B cell (primary cell): ENCODE data around the gene HSD17B2. TPM values are rescaled to one million over a fixed set of nuclear protein-coding genes. Genes with fewer than 3 reads are reported as not detected.

Experiments
- ATAC-seq: fragments of 200-7000 bp; cut with Tn5 transposase; one replicate; pipeline ENCODE4 v1.10.0; 2021; ENCODE audit warnings: low read depth, mild to moderate bottlenecking, moderate number of reproducible peaks, moderate library complexity
- CTCF ChIA-PET: fragments of 350-600 bp; sonication (Branson Sonifier 250); formaldehyde crosslinking; loops from one replicate; lab custom pipeline; 2021; ENCODE audit warnings: antibody characterized with exemption, inconsistent platforms; lab: Charles Lee
- POLR2A ChIA-PET: fragments of 350-600 bp; sonication (Branson Sonifier 250); formaldehyde crosslinking; loops from one replicate; lab custom pipeline; 2021; ENCODE audit warnings: antibody characterized with exemption; lab: Charles Lee
- DNase-seq: peaks from one replicate; pipeline ENCODE4 v3.0.0; 2013
- H2AFZ ChIP-seq: 2 replicates; pipeline ENCODE4 v1.6.1; 2012; ENCODE audit warnings: mild to moderate bottlenecking, low read depth, low read length; ENCODE audit not compliant: insufficient read depth, poor library complexity, severe bottlenecking
- H3K27ac ChIP-seq, 2 donors: 1 replicate in 1 of 2; 2 replicates in 1 of 2; pipeline ENCODE4 v1.5.1; 2012 to 2013; ENCODE audit warnings: low read length in 2 of 2, mild to moderate bottlenecking in 2 of 2, moderate library complexity in 1 of 2
- H3K27me3 ChIP-seq, 4 experiments: fragments of 200-600 bp in 1 of 4; sonication (generic) in 1 of 4; replicated peaks in 1 of 4; 1 replicate in 2 of 4; 2 replicates in 2 of 4; pipeline versions ENCODE4 v1.6.1 to v1.7.0; 2013 to 2016; ENCODE audit warnings: low read length in 3 of 4, mild to moderate bottlenecking in 2 of 4, mixed read lengths in 1 of 4, moderate library complexity in 1 of 4; ENCODE audit not compliant: insufficient read depth in 4 of 4, control insufficient read depth in 3 of 4; ENCODE audit errors: control extremely low read depth in 1 of 4
- H3K36me3 ChIP-seq, 2 experiments: replicated peaks in 1 of 2; 1 replicate in 1 of 2; 2 replicates in 1 of 2; pipeline versions ENCODE4 v1.6.1 to v1.7.1; 2013; ENCODE audit warnings: low read length in 1 of 2; ENCODE audit not compliant: insufficient read depth in 2 of 2, control insufficient read depth in 1 of 2; ENCODE audit errors: control extremely low read depth in 1 of 2, extremely low read depth in 1 of 2
- H3K4me1 ChIP-seq, 2 donors: fragments of 200-600 bp in 1 of 2; sonication (generic) in 1 of 2; 1 replicate in 1 of 2; 2 replicates in 1 of 2; pipeline versions ENCODE4 v1.5.1 to v1.6.1; 2013 to 2017; ENCODE audit warnings: low read length in 2 of 2; ENCODE audit not compliant: control insufficient read depth in 2 of 2, insufficient read depth in 2 of 2
- H3K4me2 ChIP-seq: replicated peaks from 2 replicates; pipeline ENCODE3; 2012; ENCODE audit warnings: mild to moderate bottlenecking, low read depth, low read length; ENCODE audit not compliant: poor library complexity, severe bottlenecking
- H3K4me3 ChIP-seq, 5 experiments: fragments of 200-600 bp in 1 of 5; sonication (generic) in 1 of 5; 1 replicate in 3 of 5; 2 replicates in 2 of 5; pipeline versions ENCODE4 v1.5.1 to v1.7.0; 2011 to 2016; ENCODE audit warnings: low read length in 4 of 5, mild to moderate bottlenecking in 4 of 5, low read depth in 2 of 5, control low read depth in 1 of 5, moderate library complexity in 1 of 5; ENCODE audit not compliant: insufficient read depth in 1 of 5; ENCODE audit errors: control extremely low read depth in 1 of 5, extremely low read depth in 1 of 5
- H3K79me2 ChIP-seq: fragments of 200-600 bp; sonication (generic); one replicate; pipeline ENCODE4 v1.6.0; 2016; ENCODE audit warnings: low read length; ENCODE audit not compliant: control insufficient read depth, insufficient read depth
- H3K9ac ChIP-seq: fragments of 200-600 bp; sonication (generic); 2 replicates; pipeline ENCODE4 v1.6.1; 2017; ENCODE audit warnings: mild to moderate bottlenecking, low read length, moderate library complexity
- H3K9me3 ChIP-seq, 3 donors: one replicate each; pipeline versions ENCODE4 v1.6.1 to v1.7.1; 2013; ENCODE audit warnings: low read length in 2 of 3; ENCODE audit not compliant: control insufficient read depth in 2 of 3, insufficient read depth in 1 of 3; ENCODE audit errors: control extremely low read depth in 1 of 3
- H4K20me1 ChIP-seq: 2 replicates; pipeline ENCODE4 v1.6.0; 2012; ENCODE audit warnings: mild to moderate bottlenecking, low read length; ENCODE audit not compliant: insufficient read depth, control insufficient read depth, poor library complexity, severe bottlenecking
- H3K27ac Mint-ChIP-seq: one replicate; pipeline ENCODE4 v1.8.0; 2021; ENCODE audit warnings: mixed read lengths
- H3K27me3 Mint-ChIP-seq: one replicate; pipeline ENCODE4 v1.8.0; 2021; ENCODE audit warnings: mixed read lengths
- H3K4me1 Mint-ChIP-seq: one replicate; pipeline ENCODE4 v1.8.0; 2021; ENCODE audit warnings: mixed read lengths
- H3K4me3 Mint-ChIP-seq: one replicate; pipeline ENCODE4 v1.8.0; 2021; ENCODE audit warnings: mixed read lengths
- H3K9me3 Mint-ChIP-seq: one replicate; pipeline ENCODE4 v1.8.0; 2022; ENCODE audit warnings: mixed read lengths; ENCODE audit not compliant: insufficient read depth
- EZH2 ChIP-seq: IDR thresholded peaks from 2 replicates; pipeline ENCODE4 v1.6.1; 2012; ENCODE audit warnings: borderline replicate concordance, low read depth, mild to moderate bottlenecking, moderate library complexity, low read length; ENCODE audit not compliant: insufficient read depth, poor library complexity, severe bottlenecking
- WGBS: methylation state at CpG from one replicate; pipeline ENCODE4 v1.1.5; 2013; ENCODE audit warnings: missing lambda C conversion rate; ENCODE audit not compliant: insufficient coverage; 5-methylcytosine and 5-hydroxymethylcytosine counted together
- intact Hi-C: fragments of 100-400 bp; cut with micrococcal nuclease; formaldehyde crosslinking; loops from one replicate; pipeline ENCODE4 v1.10.0; 2022
- polyA plus RNA-seq: library from polyadenylated mRNA; depleted of rRNA; stranded (reverse); fragments of >200 nt; gene quantifications from 2 replicates; pipeline ENCODE4 v1.2.3, GENCODE V29; 2012
- total RNA-seq, 2 donors: library from RNA; stranded (reverse); fragments of 120-200 nt in 1 of 2; gene quantifications; 1 replicate in 1 of 2; 2 replicates in 1 of 2; pipeline versions ENCODE4 v1.2.3 to v1.2.4, GENCODE V29; 2013 to 2022
- TF ChIP-seq, protein P1 (sequence below): fragments of 200-600 bp; IDR thresholded peaks from one replicate; pipeline ENCODE4 v1.8.0; 2022; ENCODE audit warnings: antibody characterized with exemption, mild to moderate bottlenecking

Gene HSD17B2
- total and polyA plus RNA-seq, 2 donors (not counting 1 experiment from before 2014, with no cell fraction given): not detected

DNA sequence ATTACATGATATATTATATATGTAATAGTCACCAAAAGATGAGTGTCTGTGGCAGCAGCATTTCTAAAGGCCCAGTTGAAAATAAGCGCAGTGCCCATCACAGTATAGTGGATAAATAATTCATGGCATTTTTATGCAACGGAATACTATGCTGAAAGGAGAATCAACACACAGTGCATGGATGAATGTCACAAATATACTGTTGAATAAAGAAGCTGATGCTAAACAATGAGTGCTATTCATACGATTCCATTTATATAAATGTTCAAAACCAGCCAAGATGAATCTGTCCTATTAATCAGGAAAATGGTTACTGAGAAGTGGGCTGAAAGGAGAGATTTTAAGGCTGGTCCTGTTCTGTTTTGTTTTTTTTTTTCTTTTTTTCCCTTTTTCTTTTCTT is 61.6 kb downstream of the HSD17B2 start:
- Histone ChIP-seq H3K36me3 (no peaks in the 10 kb centered on the region), H3K4me1 (no peaks in the 10 kb centered on the region), H2AFZ (no peak overlapping the region), H3K9ac (no peak overlapping the region), H3K27me3 (peaks cover 0 to 5% (median 0%) of the 10 kb centered on the region in 4 experiments), H3K4me2 (no peak overlapping the region), H3K4me3 (no peak overlapping the region), H3K27ac (no peak overlapping the region), H3K79me2 (no peaks in the 10 kb centered on the region), H4K20me1 (no peaks in the 10 kb centered on the region), H3K9me3 (no peaks in the 10 kb centered on the region)
- intact Hi-C loops: no loop called here
- ATAC-seq (no peak), DNase-seq (no peak)
- Mint-ChIP-seq H3K4me1 (no peaks in the 10 kb centered on the region), H3K27ac (no peak overlapping the region), H3K4me3 (no peak overlapping the region), H3K9me3 (no peaks in the 10 kb centered on the region), H3K27me3 (peaks cover 30% of the 10 kb centered on the region)
- no CpG with 5 or more reads among the region's 3 CpGs for WGBS
- POLR2A ChIA-PET: no interaction called here
- CTCF ChIA-PET: no interaction called here
- TF ChIP-seq EZH2: no peak
- TF ChIP-seq, protein P1, sequence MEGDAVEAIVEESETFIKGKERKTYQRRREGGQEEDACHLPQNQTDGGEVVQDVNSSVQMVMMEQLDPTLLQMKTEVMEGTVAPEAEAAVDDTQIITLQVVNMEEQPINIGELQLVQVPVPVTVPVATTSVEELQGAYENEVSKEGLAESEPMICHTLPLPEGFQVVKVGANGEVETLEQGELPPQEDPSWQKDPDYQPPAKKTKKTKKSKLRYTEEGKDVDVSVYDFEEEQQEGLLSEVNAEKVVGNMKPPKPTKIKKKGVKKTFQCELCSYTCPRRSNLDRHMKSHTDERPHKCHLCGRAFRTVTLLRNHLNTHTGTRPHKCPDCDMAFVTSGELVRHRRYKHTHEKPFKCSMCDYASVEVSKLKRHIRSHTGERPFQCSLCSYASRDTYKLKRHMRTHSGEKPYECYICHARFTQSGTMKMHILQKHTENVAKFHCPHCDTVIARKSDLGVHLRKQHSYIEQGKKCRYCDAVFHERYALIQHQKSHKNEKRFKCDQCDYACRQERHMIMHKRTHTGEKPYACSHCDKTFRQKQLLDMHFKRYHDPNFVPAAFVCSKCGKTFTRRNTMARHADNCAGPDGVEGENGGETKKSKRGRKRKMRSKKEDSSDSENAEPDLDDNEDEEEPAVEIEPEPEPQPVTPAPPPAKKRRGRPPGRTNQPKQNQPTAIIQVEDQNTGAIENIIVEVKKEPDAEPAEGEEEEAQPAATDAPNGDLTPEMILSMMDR: no peak

DNA sequence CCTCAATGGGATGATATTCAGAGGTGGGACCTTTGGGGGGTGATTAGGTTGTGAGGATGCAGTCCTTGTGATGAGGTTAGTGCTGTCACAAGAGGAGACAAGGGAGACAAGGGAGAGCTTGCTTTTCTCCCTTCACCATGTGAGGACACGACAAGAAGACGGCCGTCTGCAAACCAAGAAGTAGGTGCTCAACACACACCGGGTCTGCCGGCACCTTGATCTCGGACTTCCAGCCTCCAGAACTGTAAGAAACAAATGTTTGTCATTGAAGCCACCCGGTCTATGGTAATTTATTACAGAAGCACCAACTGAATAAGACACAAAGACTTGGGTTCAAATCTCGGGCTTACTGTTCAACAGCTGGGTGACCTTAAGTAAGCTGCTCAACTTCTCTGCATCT is 70.1 kb downstream of the HSD17B2 start:
- Histone ChIP-seq H3K36me3 (no peaks in the 10 kb centered on the region), H2AFZ (no peak overlapping the region), H3K79me2 (no peaks in the 10 kb centered on the region), H3K27me3 (peaks cover 0 to 4% (median 1%) of the 10 kb centered on the region in 4 experiments), H3K4me1 (no peaks in the 10 kb centered on the region), H4K20me1 (no peaks in the 10 kb centered on the region), H3K9ac (no peak overlapping the region), H3K4me2 (no peak overlapping the region), H3K27ac (no peak overlapping the region), H3K4me3 (no peak overlapping the region), H3K9me3 (no peaks in the 10 kb centered on the region)
- ATAC-seq: no peak
- no peak for DNase-seq
- intact Hi-C loops: no loop called here
- H3K4me3 Mint-ChIP-seq: no peak overlapping the region
- no peaks in the 10 kb centered on the region for H3K9me3 Mint-ChIP-seq
- ChIA-PET POLR2A (no interaction called here), CTCF (no interaction called here)
- H3K27me3 Mint-ChIP-seq: peaks cover 29% of the 10 kb centered on the region
- TF ChIP-seq, protein P1: no peak
- TF ChIP-seq EZH2: no peak
- no peaks in the 10 kb centered on the region for H3K4me1 Mint-ChIP-seq
- WGBS: 91% methylated on average over 5 of the region's 8 CpGs
- no peak overlapping the region for H3K27ac Mint-ChIP-seq
